ENCODE data around the gene EPB41L1.

DNA sequence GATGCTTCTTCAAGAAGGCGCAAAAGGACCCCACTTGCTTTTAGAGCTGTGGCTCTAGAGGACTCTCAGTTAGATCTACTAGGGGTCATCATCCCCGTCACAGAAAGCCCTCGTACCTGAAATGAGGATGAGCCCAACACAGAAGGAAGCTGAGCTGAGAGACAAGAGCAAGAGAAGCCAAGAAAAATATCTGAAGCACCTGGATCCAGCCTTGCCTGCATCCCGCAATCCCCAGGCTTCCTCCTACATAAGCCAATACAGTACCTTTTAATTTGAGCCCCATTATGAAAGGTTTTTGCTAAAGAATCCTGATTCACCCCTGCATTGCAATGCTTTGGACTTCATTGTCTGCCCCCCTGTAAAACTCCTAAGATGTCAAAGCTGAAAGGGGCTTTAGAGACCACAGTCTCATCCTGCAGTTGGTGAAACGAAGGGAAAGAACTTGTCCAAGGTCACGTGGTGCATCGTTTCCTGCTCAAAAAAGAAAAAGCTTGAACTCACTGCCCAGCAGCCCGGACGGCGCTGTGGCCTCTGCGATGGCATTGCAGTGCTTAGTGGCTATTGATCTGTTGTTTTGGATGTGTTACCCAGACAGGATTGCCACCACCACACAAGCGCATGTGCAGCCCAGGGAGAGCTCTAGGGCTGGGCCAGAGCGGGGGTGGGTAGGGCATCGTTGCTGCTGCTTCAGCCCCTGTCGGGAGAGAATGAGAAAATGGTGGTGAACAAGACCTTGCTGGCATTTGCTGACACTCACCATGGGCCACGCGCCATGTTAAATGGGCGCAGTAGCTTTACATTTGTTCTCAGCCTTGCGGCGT is 110.1 kb downstream of the EPB41L1 start:
- TF ChIP-seq, protein P1, sequence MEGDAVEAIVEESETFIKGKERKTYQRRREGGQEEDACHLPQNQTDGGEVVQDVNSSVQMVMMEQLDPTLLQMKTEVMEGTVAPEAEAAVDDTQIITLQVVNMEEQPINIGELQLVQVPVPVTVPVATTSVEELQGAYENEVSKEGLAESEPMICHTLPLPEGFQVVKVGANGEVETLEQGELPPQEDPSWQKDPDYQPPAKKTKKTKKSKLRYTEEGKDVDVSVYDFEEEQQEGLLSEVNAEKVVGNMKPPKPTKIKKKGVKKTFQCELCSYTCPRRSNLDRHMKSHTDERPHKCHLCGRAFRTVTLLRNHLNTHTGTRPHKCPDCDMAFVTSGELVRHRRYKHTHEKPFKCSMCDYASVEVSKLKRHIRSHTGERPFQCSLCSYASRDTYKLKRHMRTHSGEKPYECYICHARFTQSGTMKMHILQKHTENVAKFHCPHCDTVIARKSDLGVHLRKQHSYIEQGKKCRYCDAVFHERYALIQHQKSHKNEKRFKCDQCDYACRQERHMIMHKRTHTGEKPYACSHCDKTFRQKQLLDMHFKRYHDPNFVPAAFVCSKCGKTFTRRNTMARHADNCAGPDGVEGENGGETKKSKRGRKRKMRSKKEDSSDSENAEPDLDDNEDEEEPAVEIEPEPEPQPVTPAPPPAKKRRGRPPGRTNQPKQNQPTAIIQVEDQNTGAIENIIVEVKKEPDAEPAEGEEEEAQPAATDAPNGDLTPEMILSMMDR (IDR thresholded peaks at IDR 0.05): no peak
- TF ChIP-seq POLR2A (IDR thresholded peaks at IDR 0.05): no peak

Measured in body of pancreas (tissue), 4 donors.